CD4-positive, alpha-beta T cell treated with Interleukin-12 subunit alpha and Interleukin-12 subunit beta, for 1 hour (primary cell): Measurements from ENCODE around the gene RPP40.

Source experiments
- DNase-seq: peaks from one replicate; pipeline ENCODE4 v3.0.0-alpha.2; 2020

Gene RPP40

DNA sequence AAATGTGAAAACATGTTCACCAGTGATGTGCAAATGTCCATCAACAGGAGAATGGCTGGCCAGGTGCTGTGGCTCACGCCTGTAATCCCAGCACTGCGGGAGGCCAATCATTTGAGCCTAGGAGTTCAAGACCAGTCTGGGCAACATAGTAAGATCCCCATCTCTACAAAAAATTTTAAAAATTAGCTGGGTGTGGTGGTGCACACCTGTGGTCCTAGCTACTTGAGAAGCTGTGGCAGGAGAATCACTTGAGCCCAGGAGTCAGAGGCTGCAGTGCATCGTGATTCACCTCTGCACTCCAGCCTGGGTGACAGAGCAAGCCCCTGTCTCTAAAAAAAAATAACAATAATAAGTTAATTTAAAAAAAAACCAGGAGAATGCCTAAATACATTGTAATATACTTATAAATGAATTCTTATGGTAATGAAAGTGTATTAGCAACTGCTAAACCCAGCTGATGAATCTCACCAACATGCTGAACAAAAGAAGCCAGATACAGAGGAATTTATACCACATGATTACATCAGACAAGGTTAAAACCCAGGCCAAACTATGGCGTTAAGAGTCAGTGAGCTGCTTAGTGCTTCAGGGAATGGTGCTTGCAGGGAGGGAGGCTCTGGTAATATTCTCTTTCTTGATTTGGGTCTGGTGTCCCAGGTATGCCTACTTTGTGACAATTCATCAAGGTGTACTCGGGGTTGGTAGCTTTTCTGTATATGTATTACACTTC, 36.4 kb downstream of the RPP40 start:
- DNase-seq: no peak

GRCh38 chr6:4965562-4966389, 38.1 kb downstream of the RPP40 start:
- DNase-seq: no peak

- DNase-seq: no peak
These were observed 38.9 kb downstream of the RPP40 start for GRCh38 chr6:4964675-4965561.

DNA sequence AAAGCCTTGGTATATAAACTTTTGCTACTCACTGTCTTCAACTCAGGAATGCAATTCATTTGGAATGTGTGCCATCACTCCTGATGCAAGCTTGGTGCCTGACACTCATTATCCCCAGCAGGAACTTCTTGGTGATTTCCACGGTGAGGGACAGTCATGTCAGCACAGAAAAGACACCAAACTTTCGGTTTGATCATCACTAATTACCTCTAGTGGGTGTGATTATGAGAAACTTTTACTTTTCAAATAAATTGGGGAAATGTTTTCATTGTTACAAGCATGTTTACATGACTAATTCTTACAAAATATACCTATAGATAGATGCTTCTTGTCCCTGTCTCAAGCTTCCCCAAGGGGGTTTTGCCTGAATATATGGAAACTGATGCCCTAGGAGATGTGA, 40.9 kb downstream of the RPP40 start:
- no peak for DNase-seq

- DNase-seq: no peak
These were observed 42.3 kb downstream of the RPP40 start for GRCh38 chr6:4961322-4962168.

DNA sequence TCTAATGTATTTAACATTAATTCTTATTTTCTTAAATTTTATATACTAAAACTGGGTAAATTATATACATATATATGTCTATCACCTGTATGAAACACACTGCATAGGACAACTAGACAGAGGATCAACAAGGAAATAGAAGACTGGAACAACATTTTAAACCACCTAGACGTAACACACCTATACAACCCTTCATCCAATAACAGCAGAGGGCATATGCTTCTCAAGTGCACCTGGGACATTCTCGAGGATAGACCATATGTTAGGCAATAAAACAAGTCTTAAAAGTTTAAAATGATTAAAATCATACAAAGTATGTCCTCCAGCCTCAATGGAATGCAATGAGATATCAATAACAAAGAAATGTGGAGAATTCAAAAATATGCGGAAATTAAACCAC, 45.2 kb downstream of the RPP40 start:
- DNase-seq: no peak

DNA sequence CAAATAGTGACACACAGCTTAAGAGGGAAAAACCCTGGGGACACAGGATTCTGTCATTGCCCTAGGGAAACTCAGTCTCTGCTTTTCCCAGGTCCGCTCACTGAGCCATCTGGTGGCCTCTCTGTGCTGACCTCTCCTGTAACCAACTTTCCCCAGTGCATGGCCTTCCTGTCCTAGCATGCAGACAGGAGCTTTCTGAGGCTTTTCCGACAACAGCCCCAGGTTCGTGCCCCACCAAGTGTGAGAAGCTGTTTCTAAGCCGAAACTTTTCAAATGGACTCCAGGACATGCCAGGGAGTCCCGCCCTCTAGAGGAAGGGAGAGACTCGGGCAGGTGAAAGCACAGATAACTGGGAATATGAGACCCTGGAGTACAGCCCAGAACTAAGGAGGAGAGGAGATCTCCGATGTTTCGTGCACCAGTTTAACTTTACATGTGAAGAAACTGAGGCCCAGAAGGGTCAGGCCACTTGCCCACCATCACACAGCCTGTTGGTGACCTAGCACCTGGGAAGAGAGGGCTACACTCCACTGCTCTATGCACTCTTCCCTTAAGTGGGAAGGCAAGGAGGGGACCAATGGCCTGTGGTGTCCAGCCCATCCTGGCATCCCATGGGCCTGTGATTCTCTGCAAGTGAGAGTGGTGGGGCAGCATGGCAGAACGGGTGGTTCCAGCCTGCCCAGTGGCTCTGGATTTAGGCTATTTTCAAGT, 46.2 kb downstream of the RPP40 start:
- no peak for DNase-seq

DNA sequence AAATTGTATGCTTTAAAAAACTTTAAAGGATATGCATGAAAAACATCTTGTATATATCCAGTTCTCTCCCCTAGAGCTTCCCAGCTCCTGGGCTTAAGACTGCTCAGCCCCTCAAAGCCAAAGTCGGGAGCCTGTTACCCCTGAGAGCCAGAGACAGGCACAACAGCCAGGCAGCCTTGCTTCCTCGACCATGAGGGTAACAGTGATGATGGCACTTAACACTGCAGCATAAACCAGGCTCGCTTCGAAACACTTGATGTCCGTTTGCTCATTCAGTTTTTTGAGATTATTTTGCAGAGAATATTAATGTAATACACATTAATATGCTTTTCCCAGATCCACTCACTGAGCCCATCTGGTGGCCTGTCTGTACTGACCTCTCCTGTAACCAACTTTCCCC, 47.2 kb downstream of the RPP40 start:
- no peak for DNase-seq

GRCh38 chr6:4953440-4953839, 50.4 kb downstream of the RPP40 start:
- no peak for DNase-seq

- no peak for DNase-seq
These were observed 52.9 kb downstream of the RPP40 start for GRCh38 chr6:4950836-4951533.

GRCh38 chr6:4950076-4950475, 53.8 kb downstream of the RPP40 start:
- no peak for DNase-seq

GRCh38 chr6:4948781-4949450, 54.9 kb downstream of the RPP40 start:
- DNase-seq: no peak

DNA sequence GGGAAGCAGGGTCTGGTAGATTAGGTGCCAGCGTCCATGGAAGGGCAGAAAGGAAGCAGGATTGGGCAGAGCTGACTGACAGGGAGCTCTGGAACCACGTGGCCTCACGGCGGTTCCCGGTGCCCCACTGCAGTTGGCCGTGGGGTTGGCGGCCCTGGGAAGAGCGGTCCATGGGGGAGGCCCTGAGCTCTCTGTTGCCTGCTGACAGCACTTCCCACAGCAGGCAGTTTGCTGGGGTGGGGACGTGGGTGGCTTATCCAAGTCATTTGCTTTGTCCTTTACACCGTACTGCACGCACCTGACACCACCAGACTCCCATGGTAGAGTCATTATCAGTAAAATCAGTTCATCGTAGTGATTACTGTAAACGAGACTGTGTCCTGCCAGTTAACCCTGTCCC, 56.1 kb downstream of the RPP40 start:
- DNase-seq: no peak

DNA sequence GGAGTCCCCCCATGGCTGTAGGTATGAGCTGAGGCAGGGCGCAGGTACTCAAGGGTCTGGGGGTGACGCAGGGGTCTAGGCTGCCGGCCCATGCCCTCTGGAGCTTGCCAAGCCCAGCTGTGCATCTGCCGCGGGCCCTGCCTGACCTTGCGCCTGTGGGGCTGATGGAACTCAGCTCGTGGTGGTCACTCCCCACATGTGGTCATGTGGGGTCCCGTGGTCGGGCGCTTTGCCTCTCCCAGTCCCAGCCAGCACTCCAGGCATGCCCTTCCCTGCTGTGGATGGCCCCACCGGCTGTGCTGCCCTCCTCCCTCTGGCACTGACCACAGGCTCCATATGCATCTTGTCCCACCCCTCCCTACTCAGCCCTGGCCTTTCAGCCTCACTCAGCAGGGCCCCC, 57.3 kb downstream of the RPP40 start:
- DNase-seq: no peak
